ENCODE data around the gene LIPK.

DNA sequence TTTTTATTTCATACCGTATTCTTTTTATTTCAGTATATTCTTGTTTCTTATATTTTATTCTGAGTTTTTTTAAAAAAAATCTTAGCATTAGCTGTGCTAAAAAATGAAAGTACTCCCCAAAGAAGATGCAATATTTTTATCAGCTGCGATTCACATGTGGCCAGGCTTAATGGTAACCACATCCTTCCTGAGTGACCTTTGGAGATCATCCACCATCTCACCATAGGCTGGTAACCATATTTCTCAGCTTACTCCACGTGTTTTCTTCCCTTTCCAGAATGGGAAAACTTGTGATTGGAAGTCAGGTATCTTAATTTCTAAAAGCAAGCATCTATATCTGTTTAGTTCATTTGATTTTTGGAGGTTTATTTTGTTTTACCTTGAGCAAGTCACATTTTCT, 77.7 kb downstream of the LIPK start:
- TF ChIP-seq POLR2A (IDR thresholded peaks at IDR 0.05; ENCODE audit: low read depth) = no peak
- no peak for TF ChIP-seq POLR2AphosphoS5 (IDR thresholded peaks at IDR 0.05)
- TF ChIP-seq, protein P1, sequence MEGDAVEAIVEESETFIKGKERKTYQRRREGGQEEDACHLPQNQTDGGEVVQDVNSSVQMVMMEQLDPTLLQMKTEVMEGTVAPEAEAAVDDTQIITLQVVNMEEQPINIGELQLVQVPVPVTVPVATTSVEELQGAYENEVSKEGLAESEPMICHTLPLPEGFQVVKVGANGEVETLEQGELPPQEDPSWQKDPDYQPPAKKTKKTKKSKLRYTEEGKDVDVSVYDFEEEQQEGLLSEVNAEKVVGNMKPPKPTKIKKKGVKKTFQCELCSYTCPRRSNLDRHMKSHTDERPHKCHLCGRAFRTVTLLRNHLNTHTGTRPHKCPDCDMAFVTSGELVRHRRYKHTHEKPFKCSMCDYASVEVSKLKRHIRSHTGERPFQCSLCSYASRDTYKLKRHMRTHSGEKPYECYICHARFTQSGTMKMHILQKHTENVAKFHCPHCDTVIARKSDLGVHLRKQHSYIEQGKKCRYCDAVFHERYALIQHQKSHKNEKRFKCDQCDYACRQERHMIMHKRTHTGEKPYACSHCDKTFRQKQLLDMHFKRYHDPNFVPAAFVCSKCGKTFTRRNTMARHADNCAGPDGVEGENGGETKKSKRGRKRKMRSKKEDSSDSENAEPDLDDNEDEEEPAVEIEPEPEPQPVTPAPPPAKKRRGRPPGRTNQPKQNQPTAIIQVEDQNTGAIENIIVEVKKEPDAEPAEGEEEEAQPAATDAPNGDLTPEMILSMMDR (IDR thresholded peaks at IDR 0.05) = no peak
